Central memory CD8-positive, alpha-beta T cell (primary cell): ENCODE data around the gene KAT6B.

Source experiments
- ATAC-seq: fragments of 150-1000 bp; cut with Tn5 transposase; replicated peaks from 2 replicates; pipeline ENCODE4 v1.10.0; 2022; ENCODE audit warnings: mild to moderate bottlenecking, moderate FRiP score, moderate number of reproducible peaks; ENCODE audit not compliant: poor library complexity, severe bottlenecking; ENCODE audit errors: extremely low read depth
- DNase-seq, 2 donors: peaks; one replicate each; pipeline ENCODE4 v3.0.0; 2021; ENCODE audit warnings: low spot score in 2 of 2
- H3K27ac Mint-ChIP-seq: one replicate; pipeline ENCODE4 v1.8.0; 2022; ENCODE audit warnings: low read depth, mild to moderate bottlenecking, moderate library complexity, mixed read lengths
- H3K27me3 Mint-ChIP-seq: one replicate; pipeline ENCODE4 v1.8.0; 2022; ENCODE audit warnings: mixed read lengths
- H3K36me3 Mint-ChIP-seq: one replicate; pipeline ENCODE4 v1.8.0; 2022; ENCODE audit warnings: mild to moderate bottlenecking, moderate library complexity, mixed read lengths; ENCODE audit not compliant: insufficient read depth
- H3K4me1 Mint-ChIP-seq: one replicate; pipeline ENCODE4 v1.8.0; 2022; ENCODE audit warnings: mixed read lengths
- H3K4me3 Mint-ChIP-seq: one replicate; pipeline ENCODE4 v1.8.0; 2022; ENCODE audit warnings: mild to moderate bottlenecking, moderate library complexity, mixed read lengths
- H3K9me3 Mint-ChIP-seq: one replicate; pipeline ENCODE4 v1.8.0; 2022; ENCODE audit warnings: mixed read lengths

The KAT6B gene

GRCh38 chr10:74960670-74961069, 134.3 kb downstream of the KAT6B start:
- Mint-ChIP-seq H3K4me1 (peaks cover 17% of the 10 kb centered on the region), H3K27ac (no peak overlapping the region), H3K27me3 (no peaks in the 10 kb centered on the region), H3K4me3 (no peak overlapping the region), H3K9me3 (no peaks in the 10 kb centered on the region), H3K36me3 (peaks cover 5% of the 10 kb centered on the region)
- DNase-seq (no peak), ATAC-seq (no peak)

GRCh38 chr10:74962517-74962916, 136.1 kb downstream of the KAT6B start:
- ATAC-seq (no peak), DNase-seq (no peak)
- Mint-ChIP-seq H3K27ac (no peak overlapping the region), H3K4me3 (no peak overlapping the region), H3K4me1 (peaks cover 16% of the 10 kb centered on the region), H3K27me3 (no peaks in the 10 kb centered on the region), H3K36me3 (peaks cover 5% of the 10 kb centered on the region), H3K9me3 (no peaks in the 10 kb centered on the region)

- H3K9me3 Mint-ChIP-seq = no peaks in the 10 kb centered on the region
- peaks cover 16% of the 10 kb centered on the region for H3K4me1 Mint-ChIP-seq
- peaks cover 5% of the 10 kb centered on the region for H3K36me3 Mint-ChIP-seq
- ATAC-seq (no peak), DNase-seq (no peak)
- peak overlapping the region; percentile 1 for H3K27ac Mint-ChIP-seq
- no peaks in the 10 kb centered on the region for H3K27me3 Mint-ChIP-seq
- no peak overlapping the region for H3K4me3 Mint-ChIP-seq
Observed at GRCh38 chr10:74963549-74963948, 137.1 kb downstream of the KAT6B start.

- no peak for ATAC-seq
Observed at GRCh38 chr10:74967911-74968666, 141.7 kb downstream of the KAT6B start.

GRCh38 chr10:74968667-74969061, 142.3 kb downstream of the KAT6B start:
- no peak overlapping the region for H3K27ac Mint-ChIP-seq
- H3K4me1 Mint-ChIP-seq = peaks cover 23% of the 10 kb centered on the region
- no peaks in the 10 kb centered on the region for H3K27me3 Mint-ChIP-seq
- DNase-seq (no peak), ATAC-seq (no peak)
- no peaks in the 10 kb centered on the region for H3K9me3 Mint-ChIP-seq
- H3K36me3 Mint-ChIP-seq = no peaks in the 10 kb centered on the region
- no peak overlapping the region for H3K4me3 Mint-ChIP-seq

More at GRCh38 chr10:74967911-74968666, 141.7 kb downstream of the KAT6B start:
- Mint-ChIP-seq H3K4me3 (no peak overlapping the region), H3K4me1 (peaks cover 23% of the 10 kb centered on the region), H3K9me3 (no peaks in the 10 kb centered on the region), H3K27me3 (no peaks in the 10 kb centered on the region), H3K36me3 (no peaks in the 10 kb centered on the region), H3K27ac (no peak overlapping the region)
- no peak for DNase-seq

GRCh38 chr10:74969093-74969492, 142.7 kb downstream of the KAT6B start:
- ATAC-seq (no peak), DNase-seq (no peak)
- H3K4me1 Mint-ChIP-seq = peaks cover 23% of the 10 kb centered on the region
- H3K4me3 Mint-ChIP-seq = no peak overlapping the region
- no peaks in the 10 kb centered on the region for H3K27me3 Mint-ChIP-seq
- no peaks in the 10 kb centered on the region for H3K9me3 Mint-ChIP-seq
- no peaks in the 10 kb centered on the region for H3K36me3 Mint-ChIP-seq
- no peak overlapping the region for H3K27ac Mint-ChIP-seq

GRCh38 chr10:74969530-74969929, 143.1 kb downstream of the KAT6B start:
- Mint-ChIP-seq H3K36me3 (no peaks in the 10 kb centered on the region), H3K27ac (no peak overlapping the region), H3K4me1 (peaks cover 21% of the 10 kb centered on the region), H3K9me3 (no peaks in the 10 kb centered on the region), H3K27me3 (no peaks in the 10 kb centered on the region), H3K4me3 (no peak overlapping the region)
- ATAC-seq (no peak), DNase-seq (no peak)

GRCh38 chr10:74973741-74974392, 147.5 kb downstream of the KAT6B start:
- H3K4me3 Mint-ChIP-seq = no peak overlapping the region
- peaks cover 35% of the 10 kb centered on the region for H3K4me1 Mint-ChIP-seq
- no peak for ATAC-seq
- no peaks in the 10 kb centered on the region for H3K27me3 Mint-ChIP-seq
- no peaks in the 10 kb centered on the region for H3K9me3 Mint-ChIP-seq
- DNase-seq = no peak
- H3K36me3 Mint-ChIP-seq = peaks cover 12% of the 10 kb centered on the region
- H3K27ac Mint-ChIP-seq = no peak overlapping the region

- Mint-ChIP-seq H3K27me3 (no peaks in the 10 kb centered on the region), H3K27ac (peak overlapping the region; percentile 8), H3K4me1 (peaks cover 31% of the 10 kb centered on the region), H3K9me3 (no peaks in the 10 kb centered on the region), H3K36me3 (peaks cover 14% of the 10 kb centered on the region), H3K4me3 (no peak overlapping the region)
- no peak for ATAC-seq
- no peak for DNase-seq
Observed at GRCh38 chr10:74975758-74976157, 149.4 kb downstream of the KAT6B start.

GRCh38 chr10:74976565-74976964, 150.2 kb downstream of the KAT6B start:
- Mint-ChIP-seq H3K27ac (no peak overlapping the region), H3K36me3 (peaks cover 14% of the 10 kb centered on the region), H3K27me3 (no peaks in the 10 kb centered on the region), H3K4me3 (no peak overlapping the region), H3K9me3 (no peaks in the 10 kb centered on the region), H3K4me1 (peaks cover 31% of the 10 kb centered on the region)
- DNase-seq (no peak), ATAC-seq (no peak)

GRCh38 chr10:74977072-74977471, 150.7 kb downstream of the KAT6B start:
- ATAC-seq = no peak
- Mint-ChIP-seq H3K36me3 (peaks cover 14% of the 10 kb centered on the region), H3K9me3 (no peaks in the 10 kb centered on the region), H3K4me1 (peaks cover 31% of the 10 kb centered on the region), H3K27ac (peak overlapping the region; percentile 41), H3K4me3 (no peak overlapping the region), H3K27me3 (no peaks in the 10 kb centered on the region)
- no peak for DNase-seq

GRCh38 chr10:74977913-74978847, 151.8 kb downstream of the KAT6B start:
- H3K27ac Mint-ChIP-seq = peak overlapping the region; percentile 41
- H3K4me3 Mint-ChIP-seq = peak overlapping the region; percentile 32
- H3K4me1 Mint-ChIP-seq = peaks cover 31% of the 10 kb centered on the region
- no peaks in the 10 kb centered on the region for H3K27me3 Mint-ChIP-seq
- ATAC-seq = peak; percentile 86
- peaks cover 17% of the 10 kb centered on the region for H3K36me3 Mint-ChIP-seq
- DNase-seq = no peak
- H3K9me3 Mint-ChIP-seq = no peaks in the 10 kb centered on the region
